ENCODE data around the gene KCNN1.

DNA sequence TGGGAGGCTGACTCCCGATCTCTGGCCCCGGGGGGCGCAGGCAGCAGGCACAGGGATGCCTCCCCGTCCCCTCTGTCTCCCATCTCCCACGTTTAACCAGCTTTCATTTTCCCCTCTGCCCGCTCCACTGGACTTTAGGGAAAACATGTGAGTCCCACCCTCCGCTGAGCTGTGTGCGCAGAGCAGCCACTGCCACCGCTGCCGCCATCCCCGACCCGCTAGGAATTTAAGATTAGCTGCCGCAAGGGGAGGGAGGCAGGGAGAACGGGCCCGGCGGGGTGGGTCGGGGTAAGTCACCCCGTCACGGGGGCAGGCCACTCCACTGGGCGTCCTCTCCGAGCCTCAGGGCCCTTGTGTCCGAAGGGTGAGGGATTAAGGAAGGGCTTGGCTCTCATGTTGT lies 15.5 kb downstream of the KCNN1 start:
- TF ChIP-seq SUZ12 (IDR thresholded peaks at IDR 0.05) (no peak), BHLHE40 (IDR thresholded peaks at IDR 0.05; ENCODE audit: borderline replicate concordance) (no peak), TARDBP (IDR thresholded peaks at IDR 0.05) (no peak), CTBP1 (IDR thresholded peaks at IDR 0.05; ENCODE audit: borderline replicate concordance) (no peak), FOXK2 (IDR thresholded peaks at IDR 0.05) (no peak), ELF4 (IDR thresholded peaks at IDR 0.05) (no peak), NFRKB (IDR thresholded peaks at IDR 0.05) (no peak), SP1 (IDR thresholded peaks at IDR 0.05) (no peak), ARNT (IDR thresholded peaks at IDR 0.05) (no peak), FOXM1 (IDR thresholded peaks at IDR 0.05; ENCODE audit: borderline replicate concordance) (no peak), HDGF (IDR thresholded peaks at IDR 0.05; ENCODE audit: borderline replicate concordance) (no peak)
- TF ChIP-seq, protein P1, sequence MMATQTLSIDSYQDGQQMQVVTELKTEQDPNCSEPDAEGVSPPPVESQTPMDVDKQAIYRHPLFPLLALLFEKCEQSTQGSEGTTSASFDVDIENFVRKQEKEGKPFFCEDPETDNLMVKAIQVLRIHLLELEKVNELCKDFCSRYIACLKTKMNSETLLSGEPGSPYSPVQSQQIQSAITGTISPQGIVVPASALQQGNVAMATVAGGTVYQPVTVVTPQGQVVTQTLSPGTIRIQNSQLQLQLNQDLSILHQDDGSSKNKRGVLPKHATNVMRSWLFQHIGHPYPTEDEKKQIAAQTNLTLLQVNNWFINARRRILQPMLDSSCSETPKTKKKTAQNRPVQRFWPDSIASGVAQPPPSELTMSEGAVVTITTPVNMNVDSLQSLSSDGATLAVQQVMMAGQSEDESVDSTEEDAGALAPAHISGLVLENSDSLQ (IDR thresholded peaks at IDR 0.05), result no peak
